Heart left ventricle (tissue), 16 donors: ENCODE data around the gene PTPRK. TPM values are rescaled to one million over a fixed set of nuclear protein-coding genes. Genes with fewer than 3 reads are reported as not detected.

Experiments
- ATAC-seq, 4 donors: fragments of 200-7000 bp; cut with Tn5 transposase; one replicate each; pipeline ENCODE4 v1.9.1; 2020 to 2022; ENCODE audit warnings: moderate library complexity in 4 of 4, mild to moderate bottlenecking in 3 of 4, moderate number of reproducible peaks in 1 of 4
- DNase-seq, 5 donors: peaks; one replicate each; pipeline ENCODE4 v3.0.0-alpha.2; 2020
- H3K27ac ChIP-seq, 12 donors: fragments of 200-600 bp; sonication (generic) in 4 of 12; one replicate each; pipeline versions ENCODE4 v1.5.0 to v1.8.0; 2016 to 2022; ENCODE audit warnings: mild to moderate bottlenecking in 2 of 12
- H3K27me3 ChIP-seq, 9 donors: fragments of 200-600 bp; sonication (generic) in 2 of 9; one replicate each; pipeline versions ENCODE4 v1.5.1 to v1.8.0; 2016 to 2022; ENCODE audit warnings: mild to moderate bottlenecking in 3 of 9
- H3K36me3 ChIP-seq, 9 donors: fragments of 200-600 bp; sonication (generic) in 2 of 9; one replicate each; pipeline versions ENCODE4 v1.5.0 to v1.8.0; 2018 to 2022; ENCODE audit warnings: mild to moderate bottlenecking in 2 of 9
- H3K4me1 ChIP-seq, 12 donors: fragments of 200-600 bp; sonication (generic) in 4 of 12; one replicate each; pipeline versions ENCODE4 v1.5.0 to v1.8.0; 2016 to 2022; ENCODE audit warnings: mild to moderate bottlenecking in 3 of 12
- H3K4me3 ChIP-seq, 12 donors: fragments of 200-600 bp; sonication (generic) in 4 of 12; one replicate each; pipeline versions ENCODE4 v1.5.0 to v1.8.0; 2017 to 2022; ENCODE audit warnings: mild to moderate bottlenecking in 9 of 12, moderate library complexity in 4 of 12
- H3K9me3 ChIP-seq, 12 donors: fragments of 200-600 bp; sonication (generic) in 4 of 12; one replicate each; pipeline versions ENCODE4 v1.5.0 to v1.8.0; 2016 to 2022; ENCODE audit warnings: mild to moderate bottlenecking in 1 of 12
- POLR2A ChIP-seq, 2 donors: fragments of 450-650 bp; IDR thresholded peaks; one replicate each; pipeline ENCODE4 v1.6.1; 2017; ENCODE audit warnings: antibody characterized with exemption in 2 of 2, mild to moderate bottlenecking in 2 of 2, moderate library complexity in 2 of 2
- WGBS, 4 donors: extraction: QIAGEN DNeasy Blood & Tissue Kit in 2 of 4; methylation state at CpG; one replicate each; pipeline versions ENCODE4 v1.1.5 to v1.1.7; 2013 to 2018; 5-methylcytosine and 5-hydroxymethylcytosine counted together
- intact Hi-C, 10 donors: fragments of 100-400 bp; cut with DNase I; formaldehyde crosslinking; loops; one replicate each; pipeline versions ENCODE4 v1.11.1 to v1.14.2; 2022
- polyA plus RNA-seq, 2 donors: library from polyadenylated mRNA; stranded (reverse); fragments of 200-250 nt; gene quantifications; one replicate each; pipeline ENCODE4 v1.2.3, GENCODE V29; 2013
- total RNA-seq, 9 donors: library from RNA; depleted of rRNA in 2 of 9; stranded (reverse); fragments of >200 nt in 2 of 9; fragmentation: NEBNext Ultra II Directional in 3 of 9; extraction: Animal tissue kit (Norgen Biotek cat#: 25700) in 3 of 9; gene quantifications; one replicate each; pipeline versions ENCODE4 v1.1.0 to v1.2.4, GENCODE V29; 2016 to 2023
- TF ChIP-seq, protein P1 (sequence below), 12 donors: fragments of 200-600 bp; sonication (generic) in 4 of 12; IDR thresholded peaks; one replicate each; pipeline versions ENCODE4 v1.5.0 to v1.8.0; 2018 to 2022; ENCODE audit warnings: antibody characterized with exemption in 12 of 12, mild to moderate bottlenecking in 5 of 12
- donor health status: ischemic (EF 13 %, LVEDD 7.1; RV severe dilation, severe dysfunction).
- donor health status: healthy with polysubstance abuse.
- donor health status: DM: no; HTN: yes; CAD: no.
- donor health status: DM: no; HTN: no; CAD: no.
- donor health status: ischemic (EF 25% LVEDD 6.9; RV normal size, moderate dysfunction).
- donor health status: ischemic (EF 25% LVEDD 5.7; RV mildly dilated, moderate dysfunction).
- donor health status: healthy.
- donor health status: DM: yes; HTN: yes; CAD: no.
- donor health status: ischemic (EF 35%, LVEDD 5.7; RV mildly dilated, moderate dysfunction).
- donor health status: nonischemic (EF 11% LVEDD 7.7; RV severe dilation, severe dysfunction).
- donor health status: DM: yes; HTN: yes; CAD: no.
- donor health status: PGD.
- donor health status: ischemic (EF 29% LVEDD 5.4; RV normal size, mild dysfunction).
- donor health status: nonischemic (EF 23%, LVEDD 6.1; RV moderate dilation, normal function).

PTPRK gene
- total and polyA plus RNA-seq, 11 donors = 5.4 to 50.8 (median 38.5) TPM

DNA sequence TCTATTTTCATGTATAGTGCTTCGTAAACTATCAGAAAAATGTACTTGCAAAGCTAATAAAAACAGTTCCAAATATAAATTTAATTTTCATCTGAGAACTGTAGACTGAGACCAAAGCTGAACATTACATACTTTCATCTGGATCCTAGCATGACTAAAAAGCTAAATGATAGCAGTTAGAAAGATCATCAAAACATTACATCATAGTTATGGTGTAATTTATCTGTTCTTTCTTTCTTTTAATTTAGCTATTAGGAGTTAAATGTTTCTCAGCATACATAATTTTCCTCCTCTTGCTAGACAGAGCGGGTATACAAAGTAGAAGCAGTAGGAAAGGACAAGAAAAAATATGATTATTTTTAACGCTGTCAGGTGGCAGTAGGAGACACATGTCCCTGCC is 455.3 kb downstream of the PTPRK start:
- H3K9me3 ChIP-seq = no peaks in the 10 kb centered on the region
- DNase-seq (no peak), ATAC-seq (no peak)
- WGBS, 4 donors = 77 to 82% (median 79%) methylated on average over 3 of the region's 3 CpGs
- intact Hi-C loops = loop anchor here in 6 of 10 donors (5.0 to 10.0 kb wide), 6 partner anchors 260 to 660 kb away; partner anchors contain the start of gene PTPRK (in 2 of the 6)
- TF ChIP-seq, protein P1, sequence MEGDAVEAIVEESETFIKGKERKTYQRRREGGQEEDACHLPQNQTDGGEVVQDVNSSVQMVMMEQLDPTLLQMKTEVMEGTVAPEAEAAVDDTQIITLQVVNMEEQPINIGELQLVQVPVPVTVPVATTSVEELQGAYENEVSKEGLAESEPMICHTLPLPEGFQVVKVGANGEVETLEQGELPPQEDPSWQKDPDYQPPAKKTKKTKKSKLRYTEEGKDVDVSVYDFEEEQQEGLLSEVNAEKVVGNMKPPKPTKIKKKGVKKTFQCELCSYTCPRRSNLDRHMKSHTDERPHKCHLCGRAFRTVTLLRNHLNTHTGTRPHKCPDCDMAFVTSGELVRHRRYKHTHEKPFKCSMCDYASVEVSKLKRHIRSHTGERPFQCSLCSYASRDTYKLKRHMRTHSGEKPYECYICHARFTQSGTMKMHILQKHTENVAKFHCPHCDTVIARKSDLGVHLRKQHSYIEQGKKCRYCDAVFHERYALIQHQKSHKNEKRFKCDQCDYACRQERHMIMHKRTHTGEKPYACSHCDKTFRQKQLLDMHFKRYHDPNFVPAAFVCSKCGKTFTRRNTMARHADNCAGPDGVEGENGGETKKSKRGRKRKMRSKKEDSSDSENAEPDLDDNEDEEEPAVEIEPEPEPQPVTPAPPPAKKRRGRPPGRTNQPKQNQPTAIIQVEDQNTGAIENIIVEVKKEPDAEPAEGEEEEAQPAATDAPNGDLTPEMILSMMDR (IDR thresholded peaks at IDR 0.05) = no peak
- no peak for TF ChIP-seq POLR2A (IDR thresholded peaks at IDR 0.05)
- H3K4me3 ChIP-seq = no peak overlapping the region
- peaks cover 0 to 33% (median 1%) of the 10 kb centered on the region in 12 donors for H3K4me1 ChIP-seq
- H3K27ac ChIP-seq = no peak overlapping the region
- peaks cover 0 to 21% (median 0%) of the 10 kb centered on the region in 9 donors for H3K36me3 ChIP-seq
- no peaks in the 10 kb centered on the region for H3K27me3 ChIP-seq

GRCh38 chr6:128064540-128064895 is 455.9 kb downstream of the PTPRK start:
- WGBS, 4 donors = 95 to 98% (median 96%) methylated on average over 2 of the region's 2 CpGs
- intact Hi-C loops = loop anchor here in 5 of 10 donors (10.0 kb wide), 4 partner anchors 260 to 660 kb away; partner anchors contain the start of gene PTPRK (in 1 of the 5)

DNA sequence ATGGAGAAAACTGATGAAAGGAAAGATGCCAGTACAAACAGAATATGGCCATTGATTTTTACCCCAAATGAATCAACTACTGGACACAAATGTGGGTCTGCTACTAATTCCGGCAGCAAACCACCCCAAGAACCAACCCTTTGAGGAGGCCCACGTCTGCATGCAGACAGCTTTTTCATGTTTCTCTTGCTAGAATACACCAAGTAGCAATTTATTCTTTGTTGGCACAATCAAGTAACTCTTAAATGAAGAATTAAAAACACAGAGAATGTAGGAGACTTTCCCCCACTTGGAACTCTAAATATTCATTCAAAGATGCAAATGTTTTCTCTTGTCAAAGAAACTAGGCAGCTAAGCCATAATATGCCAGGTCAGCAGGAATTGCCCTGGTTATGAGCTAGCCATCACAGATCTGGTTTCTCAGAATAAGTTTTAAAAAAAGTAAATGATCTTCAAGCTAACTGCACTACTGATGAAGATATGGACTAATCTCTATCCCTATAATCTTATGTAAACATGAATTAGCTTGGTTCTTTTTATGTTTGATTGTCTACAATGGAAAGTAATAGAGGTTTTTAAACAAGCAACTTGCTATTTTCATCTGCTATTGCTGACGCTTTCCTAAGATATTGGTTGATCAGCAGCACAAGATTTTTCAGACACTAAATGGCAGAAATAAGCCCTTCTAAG is 456.4 kb downstream of the PTPRK start:
- no peak overlapping the region for H3K4me3 ChIP-seq
- H3K27me3 ChIP-seq = no peaks in the 10 kb centered on the region
- no peak overlapping the region for H3K27ac ChIP-seq
- WGBS, 4 donors = 92 to 98% (median 95%) methylated on average over 3 of the region's 3 CpGs
- H3K4me1 ChIP-seq = peaks cover 0 to 28% (median 1%) of the 10 kb centered on the region in 12 donors
- TF ChIP-seq, protein P1 (IDR thresholded peaks at IDR 0.05) = no peak
- TF ChIP-seq POLR2A (IDR thresholded peaks at IDR 0.05) = no peak
- ATAC-seq = no peak
- peaks cover 0 to 29% (median 0%) of the 10 kb centered on the region in 9 donors for H3K36me3 ChIP-seq
- intact Hi-C loops = loop anchor here in 5 of 10 donors (10.0 kb wide), 4 partner anchors 261 to 661 kb away; partner anchors contain the start of gene PTPRK (in 1 of the 5)
- DNase-seq = no peak
- H3K9me3 ChIP-seq = no peaks in the 10 kb centered on the region

More at GRCh38 chr6:128064540-128064895, 455.9 kb downstream of the PTPRK start:
- DNase-seq = no peak
- H3K9me3 ChIP-seq = no peaks in the 10 kb centered on the region
- ATAC-seq = no peak
- TF ChIP-seq, protein P1 (IDR thresholded peaks at IDR 0.05) = no peak
- no peak for TF ChIP-seq POLR2A (IDR thresholded peaks at IDR 0.05)
- peaks cover 0 to 24% (median 0%) of the 10 kb centered on the region in 9 donors for H3K36me3 ChIP-seq
- no peak overlapping the region for H3K4me3 ChIP-seq
- no peak overlapping the region for H3K27ac ChIP-seq
- H3K27me3 ChIP-seq = no peaks in the 10 kb centered on the region
- peaks cover 0 to 33% (median 1%) of the 10 kb centered on the region in 12 donors for H3K4me1 ChIP-seq

GRCh38 chr6:128062882-128063603 is 457.4 kb downstream of the PTPRK start:
- intact Hi-C loops = loop anchor here in 5 of 10 donors (10.0 kb wide), 4 partner anchors 262 to 662 kb away; partner anchors contain the start of gene PTPRK (in 1 of the 5)
- Histone ChIP-seq H3K9me3 (no peaks in the 10 kb centered on the region), H3K4me3 (no peak overlapping the region), H3K27ac (no peak overlapping the region), H3K36me3 (peaks cover 0 to 38% (median 0%) of the 10 kb centered on the region in 9 donors), H3K27me3 (no peaks in the 10 kb centered on the region), H3K4me1 (peaks cover 0 to 22% (median 1%) of the 10 kb centered on the region in 12 donors)
- TF ChIP-seq, protein P1 (IDR thresholded peaks at IDR 0.05) = no peak
- TF ChIP-seq POLR2A (IDR thresholded peaks at IDR 0.05) = no peak
- ATAC-seq = no peak
- no peak for DNase-seq
- WGBS, 4 donors = 96 to 98% (median 97%) methylated on average over 5 of the region's 5 CpGs
